B cell (primary cell): ENCODE results near the gene MAG.

Source experiments
- CTCF ChIP-seq: fragments of 200-600 bp; IDR thresholded peaks from one replicate; pipeline ENCODE4 v1.8.0; 2022; ENCODE audit warnings: antibody characterized with exemption, mild to moderate bottlenecking
- EZH2 ChIP-seq: IDR thresholded peaks from 2 replicates; pipeline ENCODE4 v1.6.1; 2012; ENCODE audit warnings: borderline replicate concordance, low read depth, mild to moderate bottlenecking, moderate library complexity, low read length; ENCODE audit not compliant: insufficient read depth, poor library complexity, severe bottlenecking

- TF ChIP-seq CTCF (no peak), EZH2 (no peak)
These were observed 3.2 kb downstream of the MAG start for GRCh38 chr19:35294859-35295791.
